GM23338 (cell line): ENCODE measurements around the gene INPP5D.

Experiments
- CREB1 ChIP-seq: fragments of 250-450 bp; sonication (Bioruptor Pico); IDR thresholded peaks from 2 replicates; pipeline ENCODE4 v1.5.0; 2020; ENCODE audit warnings: low read depth, mild to moderate bottlenecking, moderate library complexity
- NANOG ChIP-seq: IDR thresholded peaks from 2 replicates; pipeline ENCODE4 v1.6.1; 2016; ENCODE audit warnings: antibody characterized with exemption, borderline replicate concordance
- TF ChIP-seq, protein P1 (sequence below), 2 experiments: fragments of 200-600 bp in 1 of 2; sonication (generic) in 1 of 2; conservative IDR thresholded peaks; 2 replicates each; pipeline versions ENCODE4 v1.5.1 to v1.6.1; 2016 to 2017; ENCODE audit warnings: antibody characterized with exemption in 2 of 2, low read depth in 2 of 2, mild to moderate bottlenecking in 2 of 2, moderate library complexity in 1 of 2

DNA sequence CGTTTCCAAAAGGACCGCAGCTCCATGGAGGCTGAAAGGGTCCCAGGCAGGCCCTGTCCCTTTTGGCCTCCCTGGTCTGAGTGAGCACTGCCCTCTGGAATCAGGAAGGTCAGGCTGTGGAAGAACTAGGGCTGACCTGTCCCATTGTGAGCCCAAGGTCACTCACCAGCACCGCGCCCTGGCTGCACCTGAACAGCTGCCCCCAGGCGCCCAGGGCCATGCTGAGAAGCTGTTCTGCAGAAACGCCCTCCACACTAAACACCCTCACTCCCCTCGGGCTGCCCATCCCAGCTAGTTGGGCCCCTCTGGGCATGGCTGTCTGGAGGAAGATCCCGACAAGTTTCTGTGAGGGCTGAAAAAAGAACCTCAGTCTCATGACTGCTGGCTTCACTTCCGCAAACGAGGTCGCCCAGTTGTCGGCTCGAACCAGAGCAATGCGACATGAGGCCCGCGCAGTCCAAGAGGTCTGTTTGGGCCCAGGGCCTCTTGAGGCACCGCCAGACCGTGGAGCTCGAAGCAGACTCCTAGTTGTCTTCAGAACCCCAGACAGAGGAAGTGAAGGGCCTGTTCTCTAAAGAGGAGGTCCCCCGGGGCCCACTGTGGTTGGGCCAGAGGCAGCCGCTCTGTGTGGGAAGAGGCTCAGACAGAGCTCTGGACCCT is 64.4 kb downstream of the INPP5D start:
- TF ChIP-seq, protein P1, sequence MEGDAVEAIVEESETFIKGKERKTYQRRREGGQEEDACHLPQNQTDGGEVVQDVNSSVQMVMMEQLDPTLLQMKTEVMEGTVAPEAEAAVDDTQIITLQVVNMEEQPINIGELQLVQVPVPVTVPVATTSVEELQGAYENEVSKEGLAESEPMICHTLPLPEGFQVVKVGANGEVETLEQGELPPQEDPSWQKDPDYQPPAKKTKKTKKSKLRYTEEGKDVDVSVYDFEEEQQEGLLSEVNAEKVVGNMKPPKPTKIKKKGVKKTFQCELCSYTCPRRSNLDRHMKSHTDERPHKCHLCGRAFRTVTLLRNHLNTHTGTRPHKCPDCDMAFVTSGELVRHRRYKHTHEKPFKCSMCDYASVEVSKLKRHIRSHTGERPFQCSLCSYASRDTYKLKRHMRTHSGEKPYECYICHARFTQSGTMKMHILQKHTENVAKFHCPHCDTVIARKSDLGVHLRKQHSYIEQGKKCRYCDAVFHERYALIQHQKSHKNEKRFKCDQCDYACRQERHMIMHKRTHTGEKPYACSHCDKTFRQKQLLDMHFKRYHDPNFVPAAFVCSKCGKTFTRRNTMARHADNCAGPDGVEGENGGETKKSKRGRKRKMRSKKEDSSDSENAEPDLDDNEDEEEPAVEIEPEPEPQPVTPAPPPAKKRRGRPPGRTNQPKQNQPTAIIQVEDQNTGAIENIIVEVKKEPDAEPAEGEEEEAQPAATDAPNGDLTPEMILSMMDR (conservative IDR thresholded peaks at IDR 0.05; ENCODE audit: low read depth in 2 of 2) = no peak
- TF ChIP-seq CREB1 (CRISPR knock-in tag) = no peak
- TF ChIP-seq NANOG = no peak
